HG03025 (cell line): ENCODE measurements around the gene IL9.
"Not testable (repeated sequence)": the region's sequence is repeated elsewhere in the genome, so short reads cannot be mapped to it uniquely, and the experiment has no call there.

Experiments used
- ATAC-seq: cut with Tn5 transposase; IDR thresholded peaks from one replicate; pipeline ENCODE4 v1.9.1; 2021; ENCODE audit warnings: mild to moderate bottlenecking, moderate library complexity; ENCODE audit not compliant: unreplicated experiment, low FRiP score

Gene IL9

GRCh38 chr5:135871268-135871915 is 24.2 kb downstream of the IL9 start:
- ATAC-seq = no peak

- no peak for ATAC-seq
Observed at GRCh38 chr5:135869935-135870334, 25.7 kb downstream of the IL9 start.

GRCh38 chr5:135869276-135869675 is 26.4 kb downstream of the IL9 start:
- ATAC-seq = no peak

- ATAC-seq = no peak
Observed at GRCh38 chr5:135868681-135869080, 27.0 kb downstream of the IL9 start.

GRCh38 chr5:135867599-135867998 is 28.0 kb downstream of the IL9 start:
- ATAC-seq = no peak

GRCh38 chr5:135866016-135866415 is 29.6 kb downstream of the IL9 start:
- ATAC-seq = no peak

- no peak for ATAC-seq
Observed at GRCh38 chr5:135864503-135865435, 30.9 kb downstream of the IL9 start.

- no peak for ATAC-seq
Observed at GRCh38 chr5:135862744-135863143, 32.9 kb downstream of the IL9 start.

GRCh38 chr5:135862086-135862485 is 33.6 kb downstream of the IL9 start:
- ATAC-seq = no peak

GRCh38 chr5:135861641-135862040 is 34.0 kb downstream of the IL9 start:
- ATAC-seq = no peak

- ATAC-seq = no peak
Observed at GRCh38 chr5:135859641-135860040, 36.0 kb downstream of the IL9 start.

GRCh38 chr5:135859186-135859585 is 36.5 kb downstream of the IL9 start:
- ATAC-seq = not testable (repeated sequence)

- no peak for ATAC-seq
Observed at GRCh38 chr5:135857630-135858311, 37.9 kb downstream of the IL9 start.

- no peak for ATAC-seq
Observed at GRCh38 chr5:135851915-135852845, 43.5 kb downstream of the IL9 start.

- no peak for ATAC-seq
Observed at GRCh38 chr5:135851186-135851914, 44.3 kb downstream of the IL9 start.

- no peak for ATAC-seq
Observed at GRCh38 chr5:135850671-135851070, 45.0 kb downstream of the IL9 start.

- no peak for ATAC-seq
Observed at GRCh38 chr5:135850231-135850630, 45.4 kb downstream of the IL9 start.

- no peak for ATAC-seq
Observed at GRCh38 chr5:135847976-135848375, 47.7 kb downstream of the IL9 start.

GRCh38 chr5:135846311-135846710 is 49.3 kb downstream of the IL9 start:
- ATAC-seq = no peak
